ENCODE measurements around the gene NKX2-1. TPM values are rescaled to one million over a fixed set of nuclear protein-coding genes. Genes with fewer than 3 reads are reported as not detected.

The NKX2-1 gene
- polyA plus RNA-seq, 1 donor (not counting 4 experiments of a cell fraction or from before 2014, with no cell fraction given), result not detected

- H3K4me3 ChIP-seq (ENCODE audit: control insufficient read depth in 2 of 3, extremely low read depth in 1 of 3, insufficient read depth in 2 of 3, low read depth in 1 of 3, low read length in 3 of 3), result no peak overlapping the region
- TF ChIP-seq, protein P1, sequence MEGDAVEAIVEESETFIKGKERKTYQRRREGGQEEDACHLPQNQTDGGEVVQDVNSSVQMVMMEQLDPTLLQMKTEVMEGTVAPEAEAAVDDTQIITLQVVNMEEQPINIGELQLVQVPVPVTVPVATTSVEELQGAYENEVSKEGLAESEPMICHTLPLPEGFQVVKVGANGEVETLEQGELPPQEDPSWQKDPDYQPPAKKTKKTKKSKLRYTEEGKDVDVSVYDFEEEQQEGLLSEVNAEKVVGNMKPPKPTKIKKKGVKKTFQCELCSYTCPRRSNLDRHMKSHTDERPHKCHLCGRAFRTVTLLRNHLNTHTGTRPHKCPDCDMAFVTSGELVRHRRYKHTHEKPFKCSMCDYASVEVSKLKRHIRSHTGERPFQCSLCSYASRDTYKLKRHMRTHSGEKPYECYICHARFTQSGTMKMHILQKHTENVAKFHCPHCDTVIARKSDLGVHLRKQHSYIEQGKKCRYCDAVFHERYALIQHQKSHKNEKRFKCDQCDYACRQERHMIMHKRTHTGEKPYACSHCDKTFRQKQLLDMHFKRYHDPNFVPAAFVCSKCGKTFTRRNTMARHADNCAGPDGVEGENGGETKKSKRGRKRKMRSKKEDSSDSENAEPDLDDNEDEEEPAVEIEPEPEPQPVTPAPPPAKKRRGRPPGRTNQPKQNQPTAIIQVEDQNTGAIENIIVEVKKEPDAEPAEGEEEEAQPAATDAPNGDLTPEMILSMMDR (optimal IDR thresholded peaks at IDR 0.05 in 1 of 3, IDR thresholded peaks at IDR 0.05 in 1 of 3, conservative IDR thresholded peaks at IDR 0.05 in 1 of 3; ENCODE audit: extremely low read depth in 1 of 3, insufficient read depth in 2 of 3, low read length in 3 of 3), result no peak
- no peak for TF ChIP-seq EZH2 (IDR thresholded peaks at IDR 0.05; ENCODE audit: low read length)
- H3K4me1 ChIP-seq (ENCODE audit: control insufficient read depth, extremely low read depth, insufficient read depth, low read length), result no peaks in the 10 kb centered on the region
- H4K20me1 ChIP-seq (ENCODE audit: control insufficient read depth, extremely low read depth, insufficient read depth, low read length), result no peaks in the 10 kb centered on the region
- no peaks in the 10 kb centered on the region for H3K36me3 ChIP-seq (ENCODE audit: control insufficient read depth in 2 of 2, extremely low read depth in 1 of 2, insufficient read depth in 2 of 2, low read length in 2 of 2)
- no peak for DNase-seq (ENCODE audit: low read depth, low spot score)
- no peak overlapping the region for H2AFZ ChIP-seq (ENCODE audit: control insufficient read depth, low read length)
- no peaks in the 10 kb centered on the region for H3K27me3 ChIP-seq (ENCODE audit: control insufficient read depth, extremely low read depth, insufficient read depth, low read length)
- no peak overlapping the region for H3K9ac ChIP-seq (ENCODE audit: control insufficient read depth, extremely low read depth, insufficient read depth, low read length)
- no peaks in the 10 kb centered on the region for H3K9me1 ChIP-seq (ENCODE audit: control insufficient read depth, extremely low read depth, insufficient read depth, low read length)
- H3K4me2 ChIP-seq (ENCODE audit: control insufficient read depth, extremely low read depth, insufficient read depth, low read depth, low read length), result no peak overlapping the region
- FAIRE-seq, result no peak
- H3K27ac ChIP-seq (ENCODE audit: control insufficient read depth, insufficient read depth, low read length), result no peak overlapping the region
- no peaks in the 10 kb centered on the region for H3K9me3 ChIP-seq (ENCODE audit: control insufficient read depth, low read depth, low read length)
- dilution Hi-C loops (cut with MboI; ENCODE audit: extremely low pct_ligation_motif_present, low sequenced_read_pairs), result no loop called here
- no peaks in the 10 kb centered on the region for H3K79me2 ChIP-seq (ENCODE audit: control insufficient read depth, insufficient read depth, low read length)
Measured at GRCh38 chr14:36555998-36556743, 36.1 kb upstream of the NKX2-1 start.

DNA sequence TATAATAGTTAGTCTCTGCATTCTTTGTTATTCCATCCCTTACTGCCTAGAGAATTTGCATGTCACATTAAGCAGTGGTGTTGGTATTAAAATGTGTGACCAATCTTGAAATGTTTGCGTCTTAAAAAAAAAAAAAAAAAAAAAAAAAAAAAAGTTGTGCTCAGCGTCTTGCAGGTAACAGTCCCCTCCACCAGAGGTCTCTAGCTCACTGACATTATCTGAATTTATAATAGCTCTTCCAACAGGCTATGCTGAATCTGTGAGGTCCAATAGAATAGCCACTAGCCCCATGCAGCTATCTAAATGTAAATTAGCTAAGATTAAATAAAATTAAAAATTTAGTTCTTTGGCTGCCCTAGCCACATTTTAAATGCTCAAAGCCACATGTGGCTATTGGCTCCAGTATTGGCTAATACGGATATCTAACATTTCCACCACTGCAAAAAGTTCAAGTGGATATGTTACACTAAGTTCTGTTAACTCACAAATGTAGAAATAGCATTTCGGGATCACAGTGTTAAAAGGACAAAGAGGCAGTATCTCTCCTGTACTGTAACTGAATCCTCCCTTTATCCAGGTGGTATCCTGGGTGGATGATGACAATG is 33.7 kb upstream of the NKX2-1 start:
- DNase-seq (ENCODE audit: low read depth, low spot score) (no peak), FAIRE-seq (no peak)
- H3K9me1 ChIP-seq (ENCODE audit: control insufficient read depth, extremely low read depth, insufficient read depth, low read length), result no peaks in the 10 kb centered on the region
- H3K9me3 ChIP-seq (ENCODE audit: control insufficient read depth, low read depth, low read length), result no peaks in the 10 kb centered on the region
- no peak overlapping the region for H3K27ac ChIP-seq (ENCODE audit: control insufficient read depth, insufficient read depth, low read length)
- no peaks in the 10 kb centered on the region for H3K4me1 ChIP-seq (ENCODE audit: control insufficient read depth, extremely low read depth, insufficient read depth, low read length)
- no peaks in the 10 kb centered on the region for H3K79me2 ChIP-seq (ENCODE audit: control insufficient read depth, insufficient read depth, low read length)
- TF ChIP-seq EZH2 (IDR thresholded peaks at IDR 0.05; ENCODE audit: low read length), result no peak
- TF ChIP-seq, protein P1 (optimal IDR thresholded peaks at IDR 0.05 in 1 of 3, IDR thresholded peaks at IDR 0.05 in 1 of 3, conservative IDR thresholded peaks at IDR 0.05 in 1 of 3; ENCODE audit: extremely low read depth in 1 of 3, insufficient read depth in 2 of 3, low read length in 3 of 3), result peak; percentile 47 to 66 (median 56)
- dilution Hi-C loops (cut with MboI; ENCODE audit: extremely low pct_ligation_motif_present, low sequenced_read_pairs), result no loop called here
- no peak overlapping the region for H2AFZ ChIP-seq (ENCODE audit: control insufficient read depth, low read length)
- no peaks in the 10 kb centered on the region for H4K20me1 ChIP-seq (ENCODE audit: control insufficient read depth, extremely low read depth, insufficient read depth, low read length)
- H3K4me3 ChIP-seq (ENCODE audit: control insufficient read depth in 2 of 3, extremely low read depth in 1 of 3, insufficient read depth in 2 of 3, low read depth in 1 of 3, low read length in 3 of 3), result no peak overlapping the region
- H3K27me3 ChIP-seq (ENCODE audit: control insufficient read depth, extremely low read depth, insufficient read depth, low read length), result no peaks in the 10 kb centered on the region
- no peak overlapping the region for H3K4me2 ChIP-seq (ENCODE audit: control insufficient read depth, extremely low read depth, insufficient read depth, low read depth, low read length)
- no peaks in the 10 kb centered on the region for H3K36me3 ChIP-seq (ENCODE audit: control insufficient read depth in 2 of 2, extremely low read depth in 1 of 2, insufficient read depth in 2 of 2, low read length in 2 of 2)
- H3K9ac ChIP-seq (ENCODE audit: control insufficient read depth, extremely low read depth, insufficient read depth, low read length), result no peak overlapping the region
